Ammon's horn (tissue), 1 donor: Measurements from ENCODE around the gene PRIM2.
"Not testable (repeated sequence)": the region's sequence is repeated elsewhere in the genome, so short reads cannot be mapped to it uniquely, and the experiment has no call there.

Experiments used
- DNase-seq: peaks from one replicate; pipeline ENCODE4 v3.0.0-alpha.2; 2016; ENCODE audit warnings: low spot score

Gene PRIM2, protein sequence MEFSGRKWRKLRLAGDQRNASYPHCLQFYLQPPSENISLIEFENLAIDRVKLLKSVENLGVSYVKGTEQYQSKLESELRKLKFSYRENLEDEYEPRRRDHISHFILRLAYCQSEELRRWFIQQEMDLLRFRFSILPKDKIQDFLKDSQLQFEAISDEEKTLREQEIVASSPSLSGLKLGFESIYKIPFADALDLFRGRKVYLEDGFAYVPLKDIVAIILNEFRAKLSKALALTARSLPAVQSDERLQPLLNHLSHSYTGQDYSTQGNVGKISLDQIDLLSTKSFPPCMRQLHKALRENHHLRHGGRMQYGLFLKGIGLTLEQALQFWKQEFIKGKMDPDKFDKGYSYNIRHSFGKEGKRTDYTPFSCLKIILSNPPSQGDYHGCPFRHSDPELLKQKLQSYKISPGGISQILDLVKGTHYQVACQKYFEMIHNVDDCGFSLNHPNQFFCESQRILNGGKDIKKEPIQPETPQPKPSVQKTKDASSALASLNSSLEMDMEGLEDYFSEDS

DNA sequence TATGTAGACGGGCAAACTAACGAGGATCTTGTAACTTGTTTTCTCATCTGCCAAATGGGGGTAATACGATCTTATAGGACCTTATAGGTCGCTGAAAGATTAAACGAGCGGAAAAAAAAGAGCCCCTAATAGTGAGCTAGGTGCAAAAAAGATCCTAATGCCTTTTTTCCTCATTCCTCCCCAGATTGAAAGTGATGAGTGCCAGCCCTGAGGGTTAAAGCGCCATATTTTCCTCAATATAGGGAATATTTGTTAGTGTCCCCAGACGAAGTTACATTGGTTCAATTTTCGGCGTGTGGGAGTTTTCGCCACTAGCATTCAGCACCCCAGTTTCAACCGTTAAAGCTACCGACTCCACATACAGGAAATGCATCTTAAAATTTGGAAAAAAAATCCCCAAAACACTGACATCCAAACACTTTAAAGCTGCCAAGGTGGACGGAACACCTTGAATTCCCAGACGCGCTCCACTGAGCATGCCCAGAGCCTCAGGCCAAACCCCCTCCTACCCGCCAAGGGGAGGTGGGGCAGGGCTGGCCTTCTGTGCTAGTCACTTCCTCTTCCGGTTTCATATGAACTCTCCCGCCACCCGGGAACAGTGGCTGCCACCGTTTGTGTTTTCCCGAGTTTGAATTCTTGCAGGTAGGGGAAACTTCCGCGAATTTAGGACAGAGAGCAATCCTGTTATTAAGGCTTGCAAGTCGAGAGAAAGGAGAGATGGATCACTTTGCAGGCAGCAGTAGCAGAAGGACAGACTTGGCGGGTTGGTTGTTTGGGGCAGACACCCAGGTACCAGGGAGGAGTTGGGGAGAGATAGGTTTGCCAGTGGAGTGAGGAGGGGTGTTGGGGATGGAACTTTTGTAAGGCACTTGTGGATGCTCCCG, at the start of gene PRIM2:
Gene PRIM2, plus strand, starts transcription at position 571 of the 884 bp plus-strand sequence. CDS start 816 bp downstream, outside the sequence.
- DNase-seq = peak; percentile 92

DNA sequence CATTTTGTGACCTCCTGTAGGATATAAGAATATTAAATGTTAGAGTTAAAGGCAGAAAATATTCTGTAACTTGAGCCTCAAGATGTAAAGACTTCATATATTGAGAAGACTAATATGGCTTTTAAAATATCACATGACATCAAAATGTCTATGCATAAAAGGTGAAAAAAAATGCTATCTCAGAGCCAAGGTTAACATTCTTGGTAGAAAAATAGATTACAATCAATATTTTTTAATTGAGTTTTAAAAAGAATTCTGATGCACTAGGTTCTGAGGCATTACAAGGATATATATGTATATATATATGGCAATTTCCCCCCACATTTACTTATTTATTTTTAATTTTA, 49.2 kb upstream of the PRIM2 start:
- DNase-seq = no peak

DNA sequence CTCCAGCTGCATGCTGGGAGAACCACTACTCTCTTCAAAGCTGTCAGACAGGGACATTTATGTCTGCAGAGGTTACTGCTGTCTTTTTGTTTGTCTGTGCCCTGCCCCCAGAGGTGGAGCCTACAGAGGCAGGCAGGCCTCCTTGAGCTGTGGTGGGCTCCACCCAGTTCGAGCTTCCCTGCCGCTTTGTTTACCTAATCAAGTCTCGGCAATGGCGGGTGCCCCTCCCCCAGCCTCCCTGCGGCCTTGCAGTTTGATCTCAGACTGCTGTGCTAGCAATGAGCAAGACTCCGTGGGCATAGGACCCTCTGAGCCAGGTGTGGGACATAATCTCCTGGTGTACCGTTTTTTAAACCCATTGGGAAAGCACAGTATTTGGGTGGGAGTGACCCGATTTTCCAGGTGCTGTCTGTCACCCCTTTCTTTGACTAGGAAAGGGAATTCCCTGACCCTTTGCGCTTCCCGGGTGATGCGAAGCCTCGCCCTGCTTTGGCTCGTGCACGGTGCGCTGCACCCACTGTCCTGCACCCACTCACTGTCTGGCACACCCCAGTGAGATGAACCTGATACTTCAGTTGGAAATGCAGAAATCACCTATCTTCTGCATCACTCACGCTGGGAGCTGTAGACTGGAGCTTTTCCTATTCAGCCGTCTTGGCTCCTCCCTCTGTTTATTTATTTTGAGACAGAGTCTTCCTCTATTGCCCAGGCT, 43.2 kb upstream of the PRIM2 start:
- DNase-seq = not testable (repeated sequence)

DNA sequence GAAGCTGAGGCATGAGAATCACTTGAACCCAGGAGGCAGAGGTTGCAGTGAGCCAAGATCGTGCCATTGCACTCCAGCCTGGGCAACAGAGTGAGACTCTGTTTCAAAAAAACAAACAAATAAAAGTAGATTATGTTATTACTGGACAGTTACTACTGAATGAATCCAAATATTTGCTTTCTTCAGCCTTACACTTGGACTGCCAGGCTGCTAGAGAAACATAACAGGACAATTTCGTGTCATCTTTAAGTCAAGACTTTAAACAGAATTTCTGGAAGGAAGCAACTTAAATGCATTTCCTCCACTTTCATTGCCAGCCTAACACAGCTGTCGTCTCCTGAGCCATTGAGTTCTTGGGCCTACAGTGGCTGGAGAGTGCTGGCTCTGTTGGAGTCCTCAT, 42.0 kb upstream of the PRIM2 start:
- no peak for DNase-seq

DNA sequence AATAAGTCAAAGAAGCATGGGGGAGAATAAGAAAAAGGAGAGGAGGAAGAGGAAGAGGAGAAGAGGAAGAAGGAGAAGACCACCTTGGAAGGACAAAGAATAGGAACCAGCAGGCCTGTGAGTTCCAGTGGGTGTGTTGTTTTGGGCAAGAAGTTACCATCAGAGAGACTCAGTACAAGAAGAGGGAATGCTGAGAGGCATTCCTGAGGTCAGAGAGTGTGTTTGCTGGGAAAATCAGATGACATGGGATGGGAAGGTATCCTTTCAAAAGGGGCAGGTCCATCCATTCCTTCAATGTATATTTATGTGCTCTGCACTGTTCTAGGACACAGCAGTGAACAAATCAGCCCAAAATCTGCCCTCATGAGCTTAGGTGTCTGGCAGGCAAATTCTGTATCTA, 40.5 kb upstream of the PRIM2 start:
- DNase-seq = no peak

DNA sequence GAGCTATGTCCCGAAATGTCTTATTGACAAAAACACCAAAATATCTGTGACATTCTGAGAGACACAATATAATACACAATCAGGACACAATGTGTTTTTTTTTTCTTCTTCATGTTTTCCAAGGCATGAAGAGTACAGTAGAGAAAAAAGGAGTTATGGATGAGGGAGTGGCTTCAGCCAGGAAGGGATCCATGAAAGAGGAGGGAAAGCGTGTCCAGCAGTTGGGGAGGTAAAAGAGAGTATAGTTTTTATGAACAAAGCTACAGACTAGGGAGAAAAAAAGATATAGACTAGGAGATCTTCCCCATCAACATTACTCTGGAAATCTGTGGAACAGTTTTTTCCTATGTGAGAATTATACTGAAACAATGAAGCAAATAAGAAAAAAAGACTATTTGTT, 38.9 kb upstream of the PRIM2 start:
- no peak for DNase-seq

DNA sequence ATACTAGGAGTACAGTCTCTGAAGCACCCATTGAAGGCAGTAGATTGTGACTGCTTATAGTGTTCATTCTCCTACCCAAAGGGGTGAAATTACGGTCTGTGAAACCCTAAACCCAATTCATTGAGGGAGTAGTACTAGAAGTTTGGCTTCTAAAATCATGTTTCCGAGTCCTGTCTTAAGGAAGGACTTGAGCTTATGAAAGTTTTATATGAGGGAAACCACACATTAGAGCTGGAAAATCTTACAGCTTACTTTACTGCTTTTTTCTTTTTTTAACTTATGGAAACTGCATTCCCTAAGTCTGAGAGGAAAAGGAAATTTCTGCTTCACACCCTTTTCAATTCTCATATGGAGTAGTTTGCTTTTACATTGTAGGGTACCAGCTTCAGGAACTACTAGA, 38.4 kb upstream of the PRIM2 start:
- no peak for DNase-seq

DNA sequence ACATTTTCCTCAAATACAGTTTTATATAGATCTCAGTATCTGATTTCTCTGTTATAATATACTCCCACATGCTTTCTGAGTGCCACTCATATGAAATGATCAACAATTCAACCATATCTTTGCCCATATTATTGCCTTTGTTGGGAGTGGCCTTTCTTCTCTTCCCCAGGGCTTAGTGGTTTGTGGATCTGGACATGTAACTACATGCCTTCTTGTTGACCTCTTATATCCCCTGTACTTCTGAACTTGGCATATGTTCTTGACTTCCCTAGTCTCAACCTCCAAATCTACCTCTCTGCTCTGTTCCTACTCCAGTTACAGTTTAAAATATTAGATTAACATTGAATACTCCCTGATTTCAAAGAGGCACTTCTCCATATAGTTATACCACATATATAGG, 34.3 kb upstream of the PRIM2 start:
- no peak for DNase-seq

DNA sequence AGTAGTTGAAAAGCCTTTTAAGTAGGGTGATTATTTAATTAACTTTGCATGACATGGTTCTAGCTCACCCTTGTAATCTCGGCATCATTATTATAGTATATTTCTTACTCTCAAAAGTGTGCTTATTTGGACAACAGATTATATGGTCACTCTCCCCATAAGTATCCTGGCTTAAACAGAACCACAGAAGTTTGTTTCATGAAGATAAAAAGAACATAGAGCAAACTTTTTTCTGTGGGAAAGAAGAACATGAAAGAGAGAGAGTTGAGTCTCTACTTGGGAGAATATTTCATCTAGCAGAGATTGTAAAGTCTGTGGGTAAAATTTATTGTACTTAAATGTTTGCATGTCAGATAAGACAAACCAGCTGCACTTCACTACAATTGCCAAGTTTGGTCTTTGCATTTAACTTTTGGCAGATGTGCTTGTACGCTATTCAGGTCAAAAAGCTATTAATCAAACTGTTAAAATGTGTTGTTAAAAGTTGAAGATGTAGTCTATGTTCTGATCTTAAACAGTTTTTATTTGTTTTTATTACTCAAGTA, 33.4 kb upstream of the PRIM2 start:
- no peak for DNase-seq

DNA sequence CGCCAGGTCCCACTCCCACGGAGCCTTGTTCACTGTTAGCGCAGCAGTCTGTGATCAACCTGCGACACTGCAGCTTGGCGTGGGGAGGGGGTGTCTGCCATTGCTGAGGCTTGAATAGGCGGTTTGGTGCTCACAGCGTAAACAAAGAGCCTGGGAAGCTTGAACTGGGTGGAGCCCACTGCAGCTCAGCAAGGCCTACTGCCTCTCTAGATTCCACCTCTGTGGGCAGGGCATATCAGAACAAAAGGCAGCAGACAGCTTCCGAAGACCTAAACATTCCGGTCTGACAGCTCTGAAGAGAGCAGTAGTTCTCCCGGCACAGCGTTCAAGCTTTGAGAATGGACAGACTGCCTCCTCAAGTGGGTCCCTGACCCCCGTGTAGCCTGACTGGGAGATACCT, 29.3 kb upstream of the PRIM2 start:
- not testable (repeated sequence) for DNase-seq

DNA sequence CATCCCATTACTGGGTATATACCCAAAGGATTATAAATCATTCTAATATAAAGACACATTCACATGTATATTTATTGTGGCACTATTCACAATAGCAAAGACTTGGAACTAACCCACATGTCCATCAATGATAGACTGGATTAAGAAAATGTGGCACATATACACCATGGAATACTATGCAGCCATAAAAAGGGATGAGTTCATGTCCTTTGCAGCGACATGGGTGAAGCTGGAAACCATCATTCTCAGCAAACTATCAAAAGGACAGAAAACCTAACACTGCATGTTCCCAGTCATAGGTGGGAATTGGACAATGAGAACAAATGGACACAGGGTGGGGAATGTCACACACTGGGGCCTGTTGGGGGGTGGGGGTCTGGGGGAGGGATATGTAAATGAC, 24.0 kb upstream of the PRIM2 start:
- DNase-seq = not testable (repeated sequence)

DNA sequence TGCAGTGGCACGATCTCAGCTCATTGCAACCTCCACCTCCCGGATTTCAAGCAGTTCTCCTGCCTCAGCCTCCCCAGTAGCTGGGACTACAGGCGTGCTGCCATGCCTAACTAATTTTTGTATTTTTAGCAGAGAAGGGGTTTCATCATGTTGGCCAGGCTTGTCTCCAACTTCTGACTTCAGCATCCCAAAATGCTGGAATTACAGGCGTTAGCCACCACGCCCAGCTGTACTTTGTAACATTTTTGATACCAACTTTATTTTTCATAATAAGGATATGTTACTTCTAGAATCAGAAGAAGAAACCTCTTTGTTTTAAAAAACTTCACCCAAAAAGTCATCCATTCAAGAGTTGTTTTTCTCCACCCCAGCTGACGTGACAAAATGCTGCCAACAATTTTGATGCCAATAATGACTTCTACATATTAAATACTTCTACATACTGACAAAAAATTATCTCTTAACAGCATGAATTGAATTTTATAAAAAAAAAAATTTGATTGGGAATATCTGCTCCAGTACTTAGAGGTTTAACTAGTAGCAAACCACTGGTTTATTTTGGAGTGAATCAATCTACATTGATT, 22.5 kb upstream of the PRIM2 start:
- no peak for DNase-seq

DNA sequence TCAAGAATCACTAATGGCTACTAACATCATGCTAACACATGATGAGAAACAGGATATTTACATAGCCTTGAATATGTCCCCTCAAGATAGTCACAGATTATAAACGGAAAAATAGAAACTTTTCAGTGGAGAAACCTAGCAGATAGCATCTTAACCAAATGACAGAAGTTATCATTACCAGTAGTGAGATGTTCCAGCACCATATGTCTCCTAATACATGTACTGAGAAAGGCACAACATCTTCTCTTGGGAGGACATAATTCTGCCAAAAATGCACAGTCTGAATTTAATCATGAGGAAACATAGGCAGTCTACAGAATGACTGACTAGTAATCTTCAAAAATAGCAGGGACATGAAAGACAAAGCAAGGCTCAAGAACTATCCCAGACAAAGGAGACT, 19.9 kb upstream of the PRIM2 start:
- DNase-seq = peak; percentile 10

DNA sequence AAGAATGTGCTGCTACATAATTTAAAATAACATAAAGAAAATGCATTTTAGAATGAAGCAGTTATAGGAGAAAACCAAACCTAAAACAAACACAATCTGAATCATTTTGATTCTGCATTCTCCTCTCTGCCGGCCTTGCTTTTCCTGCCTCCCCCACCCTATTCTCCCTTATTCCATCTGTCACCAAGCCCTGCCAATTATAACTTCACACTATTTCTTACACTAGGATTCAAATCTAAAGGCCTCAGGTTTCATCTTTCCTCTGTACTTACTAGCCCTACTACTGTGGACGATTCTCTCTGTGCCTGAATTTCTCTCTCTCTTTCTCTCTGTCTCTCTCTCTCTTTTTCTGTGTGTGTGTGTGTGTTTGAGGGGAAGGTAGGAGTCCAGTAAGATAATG, 18.7 kb upstream of the PRIM2 start:
- peak; percentile 13 for DNase-seq

DNA sequence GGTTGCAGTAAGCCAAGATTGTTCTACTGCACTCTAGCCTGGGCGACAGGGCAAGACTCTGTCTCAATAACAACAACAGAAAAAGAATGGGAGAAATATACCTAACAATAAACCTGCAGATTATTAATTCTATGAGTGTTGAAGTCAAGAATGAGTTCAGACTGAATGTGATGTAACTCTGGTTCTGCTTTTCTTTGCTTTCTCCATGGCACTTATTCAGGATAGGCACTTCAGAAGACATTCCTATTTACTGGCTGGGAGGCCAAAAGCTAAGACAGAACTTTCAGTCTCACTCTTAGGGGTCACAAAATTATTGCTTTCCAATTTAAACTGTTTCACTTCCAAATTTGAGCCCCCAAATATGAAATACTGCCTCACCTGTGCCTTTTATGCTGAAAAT, 15.7 kb upstream of the PRIM2 start:
- no peak for DNase-seq

DNA sequence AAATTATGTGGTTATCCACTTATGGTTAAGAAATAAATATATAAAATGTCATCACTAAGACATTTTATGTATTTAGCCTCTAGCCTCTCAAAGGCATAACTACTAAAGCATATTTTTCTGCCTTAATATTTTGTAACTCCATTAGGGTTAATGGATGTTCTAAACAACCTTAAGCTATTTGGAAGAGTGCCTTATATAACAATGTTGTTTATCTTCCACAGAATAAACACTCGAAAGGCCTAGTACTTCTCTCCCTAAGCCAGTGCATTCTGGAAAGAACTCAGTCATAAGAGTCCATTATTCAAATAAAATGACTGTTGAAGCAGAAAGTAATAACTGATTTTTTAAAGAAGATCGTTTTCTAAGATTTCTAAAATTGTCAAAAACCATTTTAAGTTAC, 15.0 kb upstream of the PRIM2 start:
- no peak for DNase-seq

DNA sequence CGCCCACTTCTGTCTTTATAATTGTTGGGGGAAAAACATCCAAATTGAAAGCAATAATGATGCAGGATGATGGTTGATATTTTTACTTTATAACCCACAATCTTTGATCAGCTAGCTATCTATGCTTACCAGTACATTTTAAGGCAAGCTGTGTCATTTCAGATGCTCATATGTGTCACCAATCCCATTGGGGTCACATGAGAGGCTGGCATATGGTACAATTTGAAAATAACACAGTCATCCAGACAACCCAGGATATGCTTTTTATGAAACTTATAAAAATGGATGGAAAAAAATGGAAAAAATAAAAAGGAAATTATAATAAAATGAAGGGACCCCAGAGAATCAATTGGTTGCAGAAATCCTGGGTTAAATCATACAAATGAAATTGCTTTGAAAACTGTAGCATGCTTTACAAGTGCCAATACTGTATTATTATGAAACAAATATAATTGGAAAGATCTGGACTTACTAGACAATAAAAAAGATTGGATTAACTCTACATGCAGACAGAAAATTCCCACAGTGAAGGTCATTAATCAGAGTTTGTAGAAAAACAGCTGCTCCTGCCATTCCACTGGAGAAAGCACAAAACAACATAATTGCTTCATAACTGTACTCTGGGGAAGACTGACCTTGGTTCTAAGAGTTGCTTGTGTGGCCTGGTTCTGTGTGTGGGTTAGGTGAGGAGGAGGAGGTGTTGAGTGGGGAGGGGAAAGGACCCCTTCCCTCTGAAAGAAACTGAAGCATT, 13.3 kb upstream of the PRIM2 start:
- no peak for DNase-seq

DNA sequence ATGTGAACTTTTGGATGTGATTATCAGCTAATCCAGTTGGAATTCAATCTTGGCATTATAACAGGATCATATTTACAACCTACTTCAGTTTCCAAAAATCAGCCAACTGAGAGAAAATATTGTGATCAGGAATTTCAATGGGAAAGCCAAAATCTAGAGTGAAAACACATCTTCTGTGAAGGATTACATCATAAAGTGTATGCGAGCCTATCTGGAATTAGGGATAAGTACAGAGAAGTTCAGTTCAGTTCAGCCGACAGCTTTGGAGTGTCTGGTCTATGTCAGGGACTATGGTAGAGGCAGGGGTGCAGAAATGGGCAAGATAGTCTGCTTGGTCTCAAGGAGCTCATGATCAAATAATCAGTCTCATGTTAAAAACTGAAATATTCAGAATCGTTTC, 12.3 kb upstream of the PRIM2 start:
- no peak for DNase-seq

DNA sequence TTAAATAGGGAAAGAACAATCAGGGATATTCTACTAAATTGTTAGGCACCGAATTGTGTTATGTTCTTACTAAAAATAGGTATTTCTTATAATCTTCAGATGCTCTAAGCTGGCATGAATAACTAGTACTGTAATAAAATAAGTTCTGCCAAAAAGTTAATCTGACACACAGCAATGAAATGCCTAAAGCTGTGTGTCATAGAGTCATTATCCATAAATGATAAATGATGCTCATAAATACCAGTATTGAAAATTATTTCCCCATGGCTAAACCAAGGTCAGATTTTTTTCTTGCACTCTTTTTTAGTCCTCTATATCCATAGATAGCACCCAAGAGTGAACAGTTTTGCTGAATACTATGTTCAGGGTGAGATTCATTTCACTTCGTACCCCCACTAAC, 11.7 kb upstream of the PRIM2 start:
- no peak for DNase-seq

DNA sequence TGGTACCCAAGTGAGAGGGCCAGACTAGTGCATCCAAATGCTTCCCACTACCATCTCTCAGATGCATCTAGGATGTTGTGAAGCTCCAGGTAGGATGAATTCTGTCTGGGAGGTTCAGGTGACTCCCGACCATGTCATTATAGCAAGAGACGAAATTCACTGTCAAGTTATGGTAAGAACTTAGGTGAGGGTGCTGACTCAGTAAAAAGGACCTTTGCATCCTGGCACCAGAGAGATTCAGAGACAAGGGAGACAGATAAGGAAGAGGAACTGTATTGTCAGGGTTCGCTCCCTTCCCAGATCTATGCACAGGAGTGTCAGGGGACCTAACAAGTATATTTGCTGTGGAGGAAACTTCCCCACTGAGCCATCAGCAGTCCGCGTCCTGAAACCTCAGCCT, 11.2 kb upstream of the PRIM2 start:
- DNase-seq = no peak

DNA sequence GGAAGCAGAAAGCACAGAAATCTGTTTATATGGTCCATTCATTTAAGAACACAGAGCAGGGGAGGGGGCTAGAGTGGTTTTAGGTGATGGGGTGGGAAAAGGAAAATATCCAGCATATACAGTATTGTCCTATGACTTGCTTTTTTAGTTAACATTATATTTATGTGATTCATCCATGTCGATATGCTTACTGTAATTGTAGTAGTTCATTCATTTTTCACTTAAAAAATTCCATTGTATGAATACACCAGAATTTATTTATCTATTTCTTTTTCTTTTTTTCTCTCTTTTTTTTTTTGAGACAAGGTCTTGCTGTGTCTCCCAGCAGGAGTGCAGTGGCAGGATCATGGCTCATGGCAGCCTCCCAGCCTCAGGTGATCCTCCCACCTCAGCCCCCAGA, 9.6 kb upstream of the PRIM2 start:
- no peak for DNase-seq
